ENCODE measurements around the gene PIP5K1B.

Gene PIP5K1B

GRCh38 chr9:68749135-68749534, 44.1 kb downstream of the PIP5K1B start:
- no peak for TF ChIP-seq EZH2 (IDR thresholded peaks at IDR 0.05; ENCODE audit: borderline replicate concordance, low read depth, low read length, severe bottlenecking)
- TF ChIP-seq CTCF (IDR thresholded peaks at IDR 0.05; ENCODE audit: borderline replicate concordance, extremely low read depth, low read length, poor library complexity, severe bottlenecking), result no peak

GRCh38 chr9:68749579-68750159, 44.6 kb downstream of the PIP5K1B start:
- ATAC-seq (ENCODE audit: insufficient read depth, low read depth), result no peak
- no peaks in the 10 kb centered on the region for H3K9me3 ChIP-seq (ENCODE audit: insufficient read depth, low read length, severe bottlenecking)
- no peaks in the 10 kb centered on the region for H4K20me1 ChIP-seq (ENCODE audit: insufficient read depth, low read length)
- DNase-seq, result no peak
- no peak overlapping the region for H3K27ac ChIP-seq (ENCODE audit: low read length)
- no peak overlapping the region for H3K4me3 ChIP-seq (ENCODE audit: low read depth in 1 of 2, low read length in 2 of 2)
- no peak for TF ChIP-seq CTCF (IDR thresholded peaks at IDR 0.05; ENCODE audit: borderline replicate concordance, extremely low read depth, low read length, poor library complexity, severe bottlenecking)
- TF ChIP-seq EZH2 (IDR thresholded peaks at IDR 0.05; ENCODE audit: borderline replicate concordance, low read depth, low read length, severe bottlenecking), result no peak
- H3K27me3 ChIP-seq (ENCODE audit: insufficient read depth, low read length, poor library complexity), result no peaks in the 10 kb centered on the region
- no peaks in the 10 kb centered on the region for H3K36me3 ChIP-seq (ENCODE audit: insufficient read depth, low read length)
- no peaks in the 10 kb centered on the region for H3K4me1 ChIP-seq (ENCODE audit: insufficient read depth, low read length)
- H3K79me2 ChIP-seq (ENCODE audit: insufficient read depth, low read length), result no peaks in the 10 kb centered on the region
- no peak overlapping the region for H3K4me2 ChIP-seq (ENCODE audit: insufficient read depth, low read length)
- no peak overlapping the region for H3K9ac ChIP-seq (ENCODE audit: low read depth, low read length)
- no peak overlapping the region for H2AFZ ChIP-seq (ENCODE audit: low read depth, low read length)

More at GRCh38 chr9:68749135-68749534, 44.1 kb downstream of the PIP5K1B start:
- DNase-seq, result no peak
- Histone ChIP-seq H2AFZ (ENCODE audit: low read depth, low read length) (no peak overlapping the region), H4K20me1 (ENCODE audit: insufficient read depth, low read length) (no peaks in the 10 kb centered on the region), H3K27me3 (ENCODE audit: insufficient read depth, low read length, poor library complexity) (no peaks in the 10 kb centered on the region), H3K4me3 (ENCODE audit: low read depth in 1 of 2, low read length in 2 of 2) (no peak overlapping the region), H3K9ac (ENCODE audit: low read depth, low read length) (no peak overlapping the region), H3K79me2 (ENCODE audit: insufficient read depth, low read length) (no peaks in the 10 kb centered on the region), H3K4me2 (ENCODE audit: insufficient read depth, low read length) (no peak overlapping the region), H3K27ac (ENCODE audit: low read length) (no peak overlapping the region), H3K9me3 (ENCODE audit: insufficient read depth, low read length, severe bottlenecking) (no peaks in the 10 kb centered on the region), H3K36me3 (ENCODE audit: insufficient read depth, low read length) (no peaks in the 10 kb centered on the region), H3K4me1 (ENCODE audit: insufficient read depth, low read length) (no peaks in the 10 kb centered on the region)
- no peak for ATAC-seq (ENCODE audit: insufficient read depth, low read depth)

- no peaks in the 10 kb centered on the region for H3K27me3 ChIP-seq (ENCODE audit: insufficient read depth, low read length, poor library complexity)
- no peak overlapping the region for H3K4me3 ChIP-seq (ENCODE audit: low read depth in 1 of 2, low read length in 2 of 2)
- H3K36me3 ChIP-seq (ENCODE audit: insufficient read depth, low read length), result no peaks in the 10 kb centered on the region
- no peaks in the 10 kb centered on the region for H3K79me2 ChIP-seq (ENCODE audit: insufficient read depth, low read length)
- no peaks in the 10 kb centered on the region for H3K4me1 ChIP-seq (ENCODE audit: insufficient read depth, low read length)
- no peak overlapping the region for H3K27ac ChIP-seq (ENCODE audit: low read length)
- no peak overlapping the region for H3K4me2 ChIP-seq (ENCODE audit: insufficient read depth, low read length)
- no peak overlapping the region for H2AFZ ChIP-seq (ENCODE audit: low read depth, low read length)
- H4K20me1 ChIP-seq (ENCODE audit: insufficient read depth, low read length), result no peaks in the 10 kb centered on the region
- H3K9ac ChIP-seq (ENCODE audit: low read depth, low read length), result no peak overlapping the region
- DNase-seq (no peak), ATAC-seq (ENCODE audit: insufficient read depth, low read depth) (no peak)
- no peaks in the 10 kb centered on the region for H3K9me3 ChIP-seq (ENCODE audit: insufficient read depth, low read length, severe bottlenecking)
- TF ChIP-seq CTCF (IDR thresholded peaks at IDR 0.05; ENCODE audit: borderline replicate concordance, extremely low read depth, low read length, poor library complexity, severe bottlenecking) (no peak), EZH2 (IDR thresholded peaks at IDR 0.05; ENCODE audit: borderline replicate concordance, low read depth, low read length, severe bottlenecking) (no peak)
Measured at GRCh38 chr9:68750255-68750654, 45.2 kb downstream of the PIP5K1B start.
